ENCODE measurements around the gene TUBA1A.
"Not testable (repeated sequence)": the region's sequence is repeated elsewhere in the genome, so short reads cannot be mapped to it uniquely, and the experiment has no call there.

The TUBA1A gene

GRCh38 chr12:49170924-49171323 is 18.0 kb downstream of the TUBA1A start:
- TF ChIP-seq, protein P1, sequence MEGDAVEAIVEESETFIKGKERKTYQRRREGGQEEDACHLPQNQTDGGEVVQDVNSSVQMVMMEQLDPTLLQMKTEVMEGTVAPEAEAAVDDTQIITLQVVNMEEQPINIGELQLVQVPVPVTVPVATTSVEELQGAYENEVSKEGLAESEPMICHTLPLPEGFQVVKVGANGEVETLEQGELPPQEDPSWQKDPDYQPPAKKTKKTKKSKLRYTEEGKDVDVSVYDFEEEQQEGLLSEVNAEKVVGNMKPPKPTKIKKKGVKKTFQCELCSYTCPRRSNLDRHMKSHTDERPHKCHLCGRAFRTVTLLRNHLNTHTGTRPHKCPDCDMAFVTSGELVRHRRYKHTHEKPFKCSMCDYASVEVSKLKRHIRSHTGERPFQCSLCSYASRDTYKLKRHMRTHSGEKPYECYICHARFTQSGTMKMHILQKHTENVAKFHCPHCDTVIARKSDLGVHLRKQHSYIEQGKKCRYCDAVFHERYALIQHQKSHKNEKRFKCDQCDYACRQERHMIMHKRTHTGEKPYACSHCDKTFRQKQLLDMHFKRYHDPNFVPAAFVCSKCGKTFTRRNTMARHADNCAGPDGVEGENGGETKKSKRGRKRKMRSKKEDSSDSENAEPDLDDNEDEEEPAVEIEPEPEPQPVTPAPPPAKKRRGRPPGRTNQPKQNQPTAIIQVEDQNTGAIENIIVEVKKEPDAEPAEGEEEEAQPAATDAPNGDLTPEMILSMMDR (IDR thresholded peaks at IDR 0.05; ENCODE audit: control insufficient read depth, extremely low read depth, insufficient read depth) = no peak
- no peak for DNase-seq (ENCODE audit: low read depth)
- no peak overlapping the region for H3K4me3 ChIP-seq (ENCODE audit: low read depth, low read length)

DNA sequence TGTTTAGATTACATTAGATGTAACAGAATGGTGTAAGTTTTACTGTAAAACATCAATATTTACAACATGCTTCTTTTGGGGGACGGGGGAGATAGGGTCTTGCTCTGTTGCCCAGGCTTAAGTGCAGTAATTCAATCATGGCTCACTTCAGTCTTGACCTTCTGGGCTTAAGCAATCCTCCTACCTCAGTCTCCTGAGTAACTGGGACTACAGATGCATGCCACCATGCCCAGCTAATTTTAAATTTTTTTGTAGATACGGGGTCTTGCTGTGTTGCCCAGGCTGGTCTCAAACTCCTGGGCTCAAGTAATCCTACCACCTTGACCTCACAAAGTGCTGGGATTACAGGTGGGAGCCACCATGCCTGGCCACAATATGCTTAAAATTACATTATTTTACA is 23.8 kb downstream of the TUBA1A start:
- DNase-seq (ENCODE audit: low read depth) = no peak
- TF ChIP-seq, protein P1 (IDR thresholded peaks at IDR 0.05; ENCODE audit: control insufficient read depth, extremely low read depth, insufficient read depth) = no peak
- no peak overlapping the region for H3K4me3 ChIP-seq (ENCODE audit: low read depth, low read length)

DNA sequence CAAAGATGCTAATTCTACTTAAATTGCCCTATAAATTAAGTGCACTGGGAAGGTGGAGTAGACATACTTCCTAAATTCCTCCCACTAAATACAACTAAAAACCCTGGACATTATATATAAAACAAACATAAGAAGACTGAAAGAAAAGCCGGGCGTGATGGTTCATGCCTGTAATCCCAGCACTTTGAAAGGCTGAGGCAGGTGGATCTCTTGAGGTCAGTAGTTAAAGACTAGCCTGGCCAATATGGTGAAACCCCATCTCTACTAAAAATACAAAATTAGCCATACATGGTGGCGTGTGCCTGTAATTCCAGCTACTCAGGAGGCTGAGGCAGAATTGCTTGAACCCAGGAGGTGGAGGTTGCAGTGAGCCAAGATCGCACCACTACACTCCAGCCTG is 27.0 kb downstream of the TUBA1A start:
- not testable (repeated sequence) for H3K4me3 ChIP-seq (ENCODE audit: low read depth, low read length); DNase-seq (ENCODE audit: low read depth)

DNA sequence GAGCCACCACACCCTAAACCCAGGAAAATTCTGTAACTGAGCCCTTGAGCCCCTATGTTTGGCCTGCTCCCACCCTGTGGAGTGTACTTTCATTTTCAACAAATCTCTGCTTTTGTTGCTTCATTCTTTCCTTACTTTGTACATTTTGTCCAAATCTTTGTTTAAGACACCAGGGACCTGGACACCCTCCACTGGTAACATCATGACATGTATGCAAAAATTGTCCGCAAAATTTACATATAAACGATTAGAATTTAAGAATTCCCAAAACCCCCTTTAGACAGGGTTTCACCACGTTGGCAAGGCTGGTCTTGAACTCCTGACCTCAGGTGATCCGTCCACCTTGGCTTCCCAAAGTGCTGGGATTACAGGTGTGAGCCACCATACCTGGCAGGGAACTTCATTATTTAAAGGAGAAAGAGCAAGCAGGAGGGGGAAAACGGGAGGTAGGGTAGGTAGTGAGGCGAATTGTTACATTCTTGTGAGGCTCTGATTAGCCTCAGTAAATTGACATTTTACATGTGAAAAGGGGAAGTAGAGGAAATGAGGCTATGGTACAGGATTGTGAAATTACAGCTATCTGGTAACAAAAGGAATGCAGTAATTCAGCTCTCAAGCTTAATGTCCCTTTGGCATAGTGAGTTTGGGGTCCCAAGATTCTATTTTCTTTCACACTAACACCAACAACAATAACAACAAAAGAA is 27.6 kb downstream of the TUBA1A start:
- no peak for DNase-seq (ENCODE audit: low read depth)
- no peak overlapping the region for H3K4me3 ChIP-seq (ENCODE audit: low read depth, low read length)
- TF ChIP-seq, protein P1 (IDR thresholded peaks at IDR 0.05; ENCODE audit: control insufficient read depth, extremely low read depth, insufficient read depth) = no peak

DNA sequence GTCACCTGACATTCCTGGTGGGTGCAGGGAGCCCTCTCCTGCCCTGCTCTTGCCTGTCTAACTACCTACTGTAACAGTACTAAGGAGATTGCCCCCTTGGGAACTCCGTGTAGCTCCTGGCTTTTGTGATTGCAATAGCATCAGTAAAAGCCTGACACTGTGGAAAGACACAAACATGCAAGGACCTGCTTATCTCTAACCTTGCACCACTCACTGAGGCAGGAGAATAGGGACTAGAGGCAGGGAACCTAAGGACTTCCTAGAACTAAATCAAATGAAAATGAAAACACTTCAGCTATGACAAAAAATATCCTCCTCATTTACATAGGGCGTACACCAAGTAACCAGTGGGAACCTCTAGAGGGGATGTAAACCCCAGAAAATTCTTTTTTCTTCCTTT is 28.5 kb downstream of the TUBA1A start:
- no peak for DNase-seq (ENCODE audit: low read depth)
- no peak overlapping the region for H3K4me3 ChIP-seq (ENCODE audit: low read depth, low read length)
- TF ChIP-seq, protein P1 (IDR thresholded peaks at IDR 0.05; ENCODE audit: control insufficient read depth, extremely low read depth, insufficient read depth) = no peak

- TF ChIP-seq, protein P1 (IDR thresholded peaks at IDR 0.05; ENCODE audit: control insufficient read depth, extremely low read depth, insufficient read depth) = no peak
- H3K4me3 ChIP-seq (ENCODE audit: low read depth, low read length) = no peak overlapping the region
- DNase-seq (ENCODE audit: low read depth) = no peak
Observed at GRCh38 chr12:49154221-49154620, 34.7 kb downstream of the TUBA1A start.

- H3K4me3 ChIP-seq (ENCODE audit: low read depth, low read length) = no peak overlapping the region
- TF ChIP-seq, protein P1 (IDR thresholded peaks at IDR 0.05; ENCODE audit: control insufficient read depth, extremely low read depth, insufficient read depth) = no peak
- no peak for DNase-seq (ENCODE audit: low read depth)
Observed at GRCh38 chr12:49147384-49147783, 41.5 kb downstream of the TUBA1A start.
